ENCODE data around the gene STUB1.

DNA sequence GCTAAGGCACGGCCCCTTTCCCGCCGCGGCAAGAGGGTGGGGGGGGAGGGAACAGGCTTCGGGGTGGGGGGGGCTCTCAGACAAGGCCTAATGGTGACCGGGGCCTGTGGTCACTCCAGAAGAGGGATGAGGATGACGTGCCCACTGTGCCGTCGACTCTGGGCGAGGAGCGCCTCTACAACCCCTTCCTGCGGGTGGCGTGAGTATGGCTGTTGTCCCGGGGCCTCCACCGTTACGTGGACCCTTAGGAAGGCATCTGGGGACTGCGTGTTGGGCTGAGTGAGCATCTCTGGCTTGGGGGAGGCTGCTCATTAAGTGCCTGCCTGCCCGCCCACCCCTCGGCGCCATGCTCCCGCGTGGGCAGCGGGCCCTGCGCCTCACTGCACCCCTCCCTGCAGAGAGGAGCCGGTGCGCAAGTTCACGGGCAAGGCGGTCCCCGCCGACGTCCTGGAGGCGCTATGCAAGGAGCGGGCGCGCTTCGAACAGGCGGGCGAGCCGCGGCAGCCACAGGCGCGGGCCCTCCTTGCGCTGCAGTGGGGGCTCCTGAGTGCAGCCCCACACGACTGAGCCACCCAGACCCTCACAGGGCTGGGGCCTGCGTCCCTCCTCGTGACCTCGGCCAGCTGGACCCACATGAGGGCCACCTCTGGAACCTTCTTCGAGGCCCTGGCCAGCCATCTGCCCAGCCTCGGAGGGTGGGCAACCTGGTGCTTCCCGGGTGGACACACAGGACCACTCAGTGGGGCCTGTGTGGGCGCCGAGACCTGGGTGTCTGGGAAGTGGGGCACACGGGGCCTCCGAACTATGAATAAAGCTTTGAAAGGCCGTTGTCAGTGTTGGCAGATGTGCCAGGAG lies 48.9 kb downstream of the STUB1 start:
- TF ChIP-seq EZH2phosphoT487 (IDR thresholded peaks at IDR 0.05; ENCODE audit: insufficient read depth, low read depth) (no peak), EZH2 (IDR thresholded peaks at IDR 0.05; ENCODE audit: insufficient read depth, poor library complexity, severe bottlenecking) (no peak)

Data from GM23248 (cell line).